DOHH2 (cell line): ENCODE measurements around the gene WTAP.

ENCODE experiments used
- H3F3A ChIP-seq: fragments of 200-600 bp; sonication (generic), shearing (Covaris generic); 2 replicates; pipeline ENCODE4 v1.6.0; 2016; ENCODE audit warnings: antibody characterized with exemption, mild to moderate bottlenecking; ENCODE audit not compliant: control insufficient read depth, insufficient read depth
- H3K27ac ChIP-seq: fragments of 200-600 bp; sonication (generic); 2 replicates; pipeline ENCODE4 v1.5.1; 2014; ENCODE audit warnings: low read depth, mild to moderate bottlenecking, low read length, moderate library complexity
- H3K27me3 ChIP-seq: fragments of 200-600 bp; sonication (generic); 2 replicates; pipeline ENCODE4 v1.6.1; 2014; ENCODE audit warnings: mild to moderate bottlenecking, low read length, mixed read lengths; ENCODE audit not compliant: control insufficient read depth
- H3K36me3 ChIP-seq: fragments of 200-600 bp; sonication (generic); 2 replicates; pipeline ENCODE4 v1.6.1; 2014; ENCODE audit warnings: mild to moderate bottlenecking, low read length, moderate library complexity, mixed read lengths; ENCODE audit not compliant: control insufficient read depth
- H3K4me1 ChIP-seq: fragments of 200-600 bp; sonication (generic); 2 replicates; pipeline ENCODE4 v1.6.1; 2014; ENCODE audit warnings: mild to moderate bottlenecking, low read length, mixed read lengths; ENCODE audit not compliant: control insufficient read depth
- H3K4me2 ChIP-seq: fragments of 200-600 bp; sonication (generic); 2 replicates; pipeline ENCODE4 v1.6.0; 2014; ENCODE audit warnings: mild to moderate bottlenecking, low read length, moderate library complexity
- H3K4me3 ChIP-seq: fragments of 200-600 bp; sonication (generic); 2 replicates; pipeline ENCODE4 v1.5.1; 2014; ENCODE audit warnings: mild to moderate bottlenecking, low read length, mixed read lengths
- H3K79me2 ChIP-seq: fragments of 200-600 bp; sonication (generic); 2 replicates; pipeline ENCODE4 v1.6.1; 2014; ENCODE audit warnings: mild to moderate bottlenecking, low read length, mixed read lengths; ENCODE audit not compliant: control insufficient read depth
- H3K9me2 ChIP-seq: fragments of 200-600 bp; sonication (generic); replicated peaks from 2 replicates; pipeline ENCODE4 v1.6.1; 2014; ENCODE audit warnings: mild to moderate bottlenecking, low read length, mixed read lengths; ENCODE audit not compliant: control insufficient read depth
- H3K9me3 ChIP-seq: fragments of 200-600 bp; sonication (generic); 2 replicates; pipeline ENCODE4 v1.6.1; 2014; ENCODE audit warnings: antibody characterized with exemption, low read length, mixed read lengths; ENCODE audit not compliant: control insufficient read depth, insufficient read depth
- H4K20me1 ChIP-seq: fragments of 200-600 bp; sonication (generic); 2 replicates; pipeline ENCODE4 v1.6.0; 2014; ENCODE audit warnings: low read depth, mild to moderate bottlenecking, antibody characterized with exemption, low read length, moderate library complexity; ENCODE audit not compliant: control insufficient read depth, insufficient read depth
- EZH2phosphoT487 ChIP-seq: fragments of 200-600 bp; sonication (generic); IDR thresholded peaks from 2 replicates; pipeline ENCODE4 v1.6.1; 2017; ENCODE audit warnings: borderline replicate concordance, mild to moderate bottlenecking, antibody characterized with exemption, low read length, moderate library complexity, mixed read lengths
- TF ChIP-seq, protein P1 (sequence below): fragments of 200-600 bp; sonication (generic); IDR thresholded peaks from one replicate; pipeline ENCODE4 v1.5.1; 2014; ENCODE audit warnings: antibody characterized with exemption, mild to moderate bottlenecking, low read depth, low read length; ENCODE audit not compliant: poor library complexity, severe bottlenecking

WTAP gene

DNA sequence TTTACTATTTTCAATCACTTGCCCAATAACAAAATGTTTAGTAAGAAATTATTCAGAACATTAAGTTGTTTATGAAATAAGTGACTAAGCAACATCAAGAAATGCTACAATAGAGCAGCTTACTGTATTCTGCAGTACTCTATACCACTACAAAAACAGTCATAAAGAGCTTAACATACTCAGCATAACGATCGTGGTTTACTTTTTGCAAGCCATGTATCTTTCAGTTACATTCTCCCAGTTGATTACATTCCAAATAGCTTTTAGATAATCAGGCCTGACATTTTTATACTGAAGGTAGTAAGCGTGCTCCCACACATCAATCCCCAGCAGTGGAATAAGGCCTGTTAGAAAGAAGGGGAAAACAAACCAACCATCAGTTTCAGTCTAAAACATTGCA lies 45.0 kb upstream of the WTAP start:
- Histone ChIP-seq H3K4me1 (no peaks in the 10 kb centered on the region), H4K20me1 (no peaks in the 10 kb centered on the region), H3F3A (no peaks in the 10 kb centered on the region; the same call in 1 of the 2 replicates), H3K4me2 (no peak overlapping the region), H3K27ac (no peak overlapping the region), H3K79me2 (no peaks in the 10 kb centered on the region; the same call in 1 of the 2 replicates), H3K4me3 (no peak overlapping the region), H3K9me2 (no peaks in the 10 kb centered on the region), H3K36me3 (peaks cover 53% of the 10 kb centered on the region), H3K27me3 (no peaks in the 10 kb centered on the region), H3K9me3 (no peaks in the 10 kb centered on the region)
- TF ChIP-seq EZH2phosphoT487 = no peak
- TF ChIP-seq, protein P1, sequence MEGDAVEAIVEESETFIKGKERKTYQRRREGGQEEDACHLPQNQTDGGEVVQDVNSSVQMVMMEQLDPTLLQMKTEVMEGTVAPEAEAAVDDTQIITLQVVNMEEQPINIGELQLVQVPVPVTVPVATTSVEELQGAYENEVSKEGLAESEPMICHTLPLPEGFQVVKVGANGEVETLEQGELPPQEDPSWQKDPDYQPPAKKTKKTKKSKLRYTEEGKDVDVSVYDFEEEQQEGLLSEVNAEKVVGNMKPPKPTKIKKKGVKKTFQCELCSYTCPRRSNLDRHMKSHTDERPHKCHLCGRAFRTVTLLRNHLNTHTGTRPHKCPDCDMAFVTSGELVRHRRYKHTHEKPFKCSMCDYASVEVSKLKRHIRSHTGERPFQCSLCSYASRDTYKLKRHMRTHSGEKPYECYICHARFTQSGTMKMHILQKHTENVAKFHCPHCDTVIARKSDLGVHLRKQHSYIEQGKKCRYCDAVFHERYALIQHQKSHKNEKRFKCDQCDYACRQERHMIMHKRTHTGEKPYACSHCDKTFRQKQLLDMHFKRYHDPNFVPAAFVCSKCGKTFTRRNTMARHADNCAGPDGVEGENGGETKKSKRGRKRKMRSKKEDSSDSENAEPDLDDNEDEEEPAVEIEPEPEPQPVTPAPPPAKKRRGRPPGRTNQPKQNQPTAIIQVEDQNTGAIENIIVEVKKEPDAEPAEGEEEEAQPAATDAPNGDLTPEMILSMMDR = no peak

DNA sequence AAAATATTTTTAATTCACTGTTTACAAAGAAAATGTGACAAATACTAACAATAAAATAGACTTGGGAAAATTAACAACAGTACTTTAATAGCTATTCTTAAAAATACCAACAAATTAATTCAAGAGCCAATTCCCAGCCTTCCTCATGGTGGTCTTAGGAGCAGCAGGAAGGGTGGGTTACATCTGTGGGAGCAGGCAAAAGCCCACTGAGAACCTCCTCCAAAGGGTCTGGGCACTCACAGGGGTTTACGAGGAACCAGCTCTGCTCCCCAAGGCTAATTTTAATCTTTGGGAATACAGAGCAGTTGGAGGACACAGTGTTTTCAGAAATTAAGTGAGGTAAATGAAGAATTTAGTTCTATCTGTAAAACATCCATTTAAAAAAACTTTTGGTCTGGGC lies 44.5 kb upstream of the WTAP start:
- no peaks in the 10 kb centered on the region for H4K20me1 ChIP-seq
- no peaks in the 10 kb centered on the region; the same call in 1 of the 2 replicates for H3F3A ChIP-seq
- no peak overlapping the region for H3K4me3 ChIP-seq
- H3K9me2 ChIP-seq = no peaks in the 10 kb centered on the region
- TF ChIP-seq, protein P1 = no peak
- TF ChIP-seq EZH2phosphoT487 = no peak
- peaks cover 58% of the 10 kb centered on the region for H3K36me3 ChIP-seq
- no peak overlapping the region for H3K27ac ChIP-seq
- peaks cover under 1% of the 10 kb centered on the region for H3K79me2 ChIP-seq
- no peaks in the 10 kb centered on the region for H3K27me3 ChIP-seq
- H3K4me2 ChIP-seq = no peak overlapping the region
- H3K9me3 ChIP-seq = no peaks in the 10 kb centered on the region
- no peaks in the 10 kb centered on the region for H3K4me1 ChIP-seq

DNA sequence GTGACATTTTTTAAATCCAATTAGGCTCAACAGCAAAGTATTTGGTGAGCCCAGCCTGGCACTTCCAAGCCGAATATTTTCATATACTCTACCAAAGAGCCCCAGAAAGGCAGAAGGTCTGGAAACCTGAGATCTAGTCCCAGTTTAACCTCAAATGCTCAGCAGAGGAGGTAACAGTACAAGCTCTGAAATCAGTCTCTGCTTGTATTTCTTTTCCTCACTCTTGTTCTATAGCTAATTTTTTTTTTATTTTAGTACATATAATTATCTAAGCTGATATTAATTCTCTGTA lies 43.3 kb upstream of the WTAP start:
- Histone ChIP-seq H3K4me2 (no peak overlapping the region), H3K4me1 (no peaks in the 10 kb centered on the region), H3K36me3 (peaks cover 65% of the 10 kb centered on the region), H4K20me1 (no peaks in the 10 kb centered on the region), H3K9me2 (no peaks in the 10 kb centered on the region), H3K27ac (no peak overlapping the region), H3F3A (no peaks in the 10 kb centered on the region; the same call in 1 of the 2 replicates), H3K79me2 (peaks cover 12% of the 10 kb centered on the region), H3K4me3 (no peak overlapping the region), H3K9me3 (no peaks in the 10 kb centered on the region), H3K27me3 (no peaks in the 10 kb centered on the region)
- TF ChIP-seq EZH2phosphoT487 = no peak
- TF ChIP-seq, protein P1 = no peak

DNA sequence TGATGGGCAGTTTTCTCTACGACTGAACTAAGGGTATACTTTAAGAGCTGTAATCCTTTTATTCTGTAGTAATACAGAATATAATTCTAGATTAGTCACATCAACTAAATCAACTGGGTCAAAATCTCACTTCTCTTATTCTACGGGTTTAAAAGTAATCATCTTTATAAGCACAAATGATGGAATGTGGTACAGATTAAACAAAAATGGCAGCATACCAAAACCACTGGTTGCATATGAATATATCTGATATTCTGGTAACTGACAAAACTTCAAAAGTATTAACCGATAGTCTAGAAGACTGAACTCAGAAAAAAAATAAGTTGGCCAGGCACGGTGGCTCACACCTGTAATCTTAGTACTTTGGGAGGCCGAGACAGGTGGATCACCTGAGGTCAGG lies 41.3 kb upstream of the WTAP start:
- H3K4me2 ChIP-seq = no peak overlapping the region
- H3K79me2 ChIP-seq = peaks cover 32% of the 10 kb centered on the region
- no peaks in the 10 kb centered on the region; the same call in 1 of the 2 replicates for H3F3A ChIP-seq
- no peaks in the 10 kb centered on the region for H3K27me3 ChIP-seq
- H3K4me3 ChIP-seq = no peak overlapping the region
- H4K20me1 ChIP-seq = no peaks in the 10 kb centered on the region
- H3K4me1 ChIP-seq = peaks cover 6% of the 10 kb centered on the region
- H3K9me3 ChIP-seq = no peaks in the 10 kb centered on the region
- TF ChIP-seq, protein P1 = no peak
- no peak for TF ChIP-seq EZH2phosphoT487
- no peaks in the 10 kb centered on the region for H3K9me2 ChIP-seq
- peaks cover 73% of the 10 kb centered on the region for H3K36me3 ChIP-seq
- no peak overlapping the region for H3K27ac ChIP-seq
